ENCODE data around the gene MMAB.

Gene MMAB

GRCh38 chr12:109510196-109510595 lies 63.1 kb downstream of the MMAB start:
- DNase-seq (ENCODE audit: low spot score), result no peak

- DNase-seq (ENCODE audit: low spot score), result no peak
These were observed 69.2 kb downstream of the MMAB start for GRCh38 chr12:109504068-109504467.
